OCI-M2 (cell line): ENCODE data around the gene BCL2L1.

Experiments
- DNase-seq: peaks from one replicate; lab custom pipeline; 2025; ENCODE audit not compliant: unreplicated experiment; lab: John Stamatoyannopoulos, UW

BCL2L1 gene

DNA sequence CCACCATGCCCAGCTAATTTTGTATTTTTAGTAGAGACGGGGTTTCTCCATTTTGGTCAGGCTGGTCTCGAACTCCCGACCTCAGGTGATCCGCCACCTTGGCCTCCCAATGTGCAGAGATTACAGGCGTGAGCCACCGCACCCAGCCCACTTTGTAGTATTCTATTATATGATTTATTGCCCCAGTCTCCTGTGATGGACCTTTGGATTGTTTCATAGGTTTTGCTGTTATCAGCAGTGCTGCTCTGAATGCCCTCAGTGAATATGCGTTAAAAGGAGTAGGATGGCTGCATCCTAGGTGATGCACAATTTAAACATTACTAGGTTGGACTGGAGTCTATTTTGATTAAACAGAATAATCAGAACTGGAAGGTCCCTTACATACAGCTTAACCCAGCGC lies 107.3 kb downstream of the BCL2L1 start:
- DNase-seq, result no peak
